Ovary (tissue), 9 donors: ENCODE measurements around the gene SULT4A1. TPM values are rescaled to one million over a fixed set of nuclear protein-coding genes. Genes with fewer than 3 reads are reported as not detected.

ENCODE experiments used
- DNase-seq, 5 donors: peaks; one replicate each; pipeline ENCODE4 v3.0.0-alpha.2; 2019 to 2020
- H3K27ac ChIP-seq, 2 donors: fragments of 200-600 bp; one replicate each; pipeline versions ENCODE4 v1.5.1 to v1.8.0; 2019 to 2022
- H3K27me3 ChIP-seq: fragments of 200-600 bp; one replicate; pipeline ENCODE4 v1.8.0; 2022
- H3K36me3 ChIP-seq: fragments of 200-600 bp; sonication (generic); one replicate; pipeline ENCODE4 v1.5.1; 2019
- H3K4me1 ChIP-seq: one replicate; pipeline ENCODE4 v1.8.1; 2013; ENCODE audit warnings: mild to moderate bottlenecking, moderate library complexity; ENCODE audit not compliant: insufficient read depth
- H3K4me3 ChIP-seq: fragments of 200-600 bp; sonication (generic); one replicate; pipeline ENCODE4 v1.5.1; 2017
- H3K9me3 ChIP-seq, 2 donors: fragments of 200-600 bp in 1 of 2; sonication (generic) in 1 of 2; one replicate each; pipeline versions ENCODE4 v1.5.1 to v1.8.1; 2013 to 2019; ENCODE audit warnings: mild to moderate bottlenecking in 1 of 2, moderate library complexity in 1 of 2
- CTCF ChIP-seq, 3 donors: fragments of 450-650 bp in 2 of 3; fragments of 200-600 bp in 1 of 3; IDR thresholded peaks; one replicate each; pipeline versions ENCODE4 v1.5.1 to v1.8.0; 2016 to 2022; ENCODE audit warnings: antibody characterized with exemption in 3 of 3, mild to moderate bottlenecking in 1 of 3
- EP300 ChIP-seq: sonication (generic); formaldehyde crosslinking; IDR thresholded peaks from one replicate; pipeline ENCODE4 v1.6.1; 2017; ENCODE audit warnings: antibody characterized with exemption
- POLR2A ChIP-seq: fragments of 450-650 bp; IDR thresholded peaks from one replicate; pipeline ENCODE4 v1.6.1; 2017; ENCODE audit warnings: antibody characterized with exemption, mild to moderate bottlenecking, moderate library complexity
- WGBS, 3 donors: extraction: QIAGEN DNeasy Blood & Tissue Kit in 1 of 3; methylation state at CpG; one replicate each; pipeline versions ENCODE4 v1.1.5 to v1.1.7; 2013 to 2017; 5-methylcytosine and 5-hydroxymethylcytosine counted together
- intact Hi-C, 4 donors: fragments of 100-400 bp; cut with DNase I; formaldehyde crosslinking; loops; one replicate each; pipeline versions ENCODE4 v1.11.0 to v1.15.1; 2022 to 2023
- polyA plus RNA-seq, 2 donors: library from polyadenylated mRNA; stranded (reverse); fragments of 200-250 nt in 1 of 2; fragments of 350-450 nt in 1 of 2; fragmentation: Illumina TruSeq in 1 of 2; extraction: RNeasy Lipid Tissue Mini Kit (QIAGEN cat#74804) in 1 of 2; gene quantifications; one replicate each; pipeline ENCODE4 v1.2.3, GENCODE V29; 2013 to 2014
- total RNA-seq, 7 donors: library from RNA; depleted of rRNA in 2 of 7; stranded (reverse); fragments of >200 nt in 2 of 7; fragmentation: NEBNext Ultra II Directional in 3 of 7; extraction: Animal tissue kit (Norgen Biotek cat#: 25700) in 3 of 7; gene quantifications; one replicate each; pipeline versions ENCODE4 v1.1.0 to v1.2.4, GENCODE V29; 2016 to 2023
- donor health status: DM: no; HTN: no; CAD: no; lungs with moderate emphysema.
- donor health status: DM: no; HTN: no; CAD: no.
- donor health status: Bipolar disorder and iron deficiency.
- donor health status: DM: yes; HTN: yes; CAD: no.
- donor health status: DM: no; HTN: no; CAD: no.
- donor health status: DM: yes; HTN: yes; CAD: no.

The SULT4A1 gene
- total and polyA plus RNA-seq, 9 donors: 0.36 to 3.5 (median 1.8) TPM

GRCh38 chr22:43792905-43793304, 69.4 kb downstream of the SULT4A1 start:
- no peak overlapping the region for H3K27ac ChIP-seq
- DNase-seq: no peak
- intact Hi-C loops: loop anchor here in 2 of 4 donors (10.0 kb wide), 2 partner anchors 388 to 398 kb away; no protein-coding TSS in a partner anchor
- H3K27me3 ChIP-seq: no peaks in the 10 kb centered on the region
- H3K4me1 ChIP-seq: peaks cover 3% of the 10 kb centered on the region
- no peaks in the 10 kb centered on the region for H3K9me3 ChIP-seq
- H3K4me3 ChIP-seq: no peak overlapping the region
- no peaks in the 10 kb centered on the region for H3K36me3 ChIP-seq
- WGBS, 3 donors: 69 to 79% (median 69%) methylated on average over 5 of the region's 5 CpGs
- TF ChIP-seq POLR2A: no peak
- no peak for TF ChIP-seq EP300
- TF ChIP-seq CTCF (IDR thresholded peaks at IDR 0.05): no peak

GRCh38 chr22:43789452-43789851, 72.9 kb downstream of the SULT4A1 start:
- intact Hi-C loops: no loop called here
- 7 to 13% (median 11%) methylated on average over 7 of the region's 7 CpGs for WGBS, 3 donors
- H3K4me3 ChIP-seq: no peak overlapping the region
- H3K36me3 ChIP-seq: no peaks in the 10 kb centered on the region
- H3K4me1 ChIP-seq: peaks cover 3% of the 10 kb centered on the region
- H3K9me3 ChIP-seq: no peaks in the 10 kb centered on the region
- no peaks in the 10 kb centered on the region for H3K27me3 ChIP-seq
- H3K27ac ChIP-seq: no peak overlapping the region
- TF ChIP-seq POLR2A (no peak), CTCF (IDR thresholded peaks at IDR 0.05) (no peak), EP300 (no peak)
- DNase-seq: peak; percentile 40 to 71 (median 46)

- H3K9me3 ChIP-seq: no peaks in the 10 kb centered on the region
- 96 to 98% (median 97%) methylated on average over 2 of the region's 2 CpGs for WGBS, 3 donors
- no peak for TF ChIP-seq POLR2A
- no peak for TF ChIP-seq CTCF (IDR thresholded peaks at IDR 0.05)
- no peak for TF ChIP-seq EP300
- no peaks in the 10 kb centered on the region for H3K36me3 ChIP-seq
- no peaks in the 10 kb centered on the region for H3K27me3 ChIP-seq
- H3K4me1 ChIP-seq: no peaks in the 10 kb centered on the region
- no peak for DNase-seq
- H3K4me3 ChIP-seq: no peak overlapping the region
- intact Hi-C loops: no loop called here
- H3K27ac ChIP-seq: no peak overlapping the region
Observed at GRCh38 chr22:43783777-43784176, 78.5 kb downstream of the SULT4A1 start.

GRCh38 chr22:43782448-43782847, 79.9 kb downstream of the SULT4A1 start:
- TF ChIP-seq POLR2A (no peak), CTCF (IDR thresholded peaks at IDR 0.05) (no peak), EP300 (no peak)
- Histone ChIP-seq H3K4me3 (no peak overlapping the region), H3K36me3 (no peaks in the 10 kb centered on the region), H3K27me3 (no peaks in the 10 kb centered on the region), H3K9me3 (no peaks in the 10 kb centered on the region), H3K27ac (no peak overlapping the region), H3K4me1 (no peaks in the 10 kb centered on the region)
- 42 to 56% (median 47%) methylated on average over 3 of the region's 3 CpGs for WGBS, 3 donors
- DNase-seq: no peak
- intact Hi-C loops: no loop called here
